ENCODE data around the gene PRKAG2.

Gene PRKAG2

GRCh38 chr7:151900986-151901621 is 24.2 kb upstream of the PRKAG2 start:
- DNase-seq (ENCODE audit: low read depth) = no peak

DNA sequence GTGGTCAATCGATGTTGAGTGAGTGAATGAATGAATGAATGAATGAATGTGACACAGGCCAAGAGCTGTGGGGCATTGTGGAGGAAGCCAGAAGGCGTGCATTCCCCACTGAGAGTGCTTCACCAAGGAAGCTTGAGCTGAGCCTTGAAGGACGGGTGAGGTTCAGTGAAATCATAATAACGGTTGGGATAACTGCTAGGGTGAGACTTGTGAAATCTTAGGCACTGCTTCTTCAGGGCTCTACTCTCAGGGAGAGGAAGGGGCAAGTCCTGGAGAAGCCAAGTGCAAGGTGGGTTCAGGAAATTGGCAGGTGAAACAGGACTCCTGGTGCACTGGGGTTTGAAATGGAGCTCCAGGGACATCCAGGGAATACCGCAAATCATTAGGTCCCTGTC is 23.7 kb upstream of the PRKAG2 start:
- no peak for DNase-seq (ENCODE audit: low read depth)

DNA sequence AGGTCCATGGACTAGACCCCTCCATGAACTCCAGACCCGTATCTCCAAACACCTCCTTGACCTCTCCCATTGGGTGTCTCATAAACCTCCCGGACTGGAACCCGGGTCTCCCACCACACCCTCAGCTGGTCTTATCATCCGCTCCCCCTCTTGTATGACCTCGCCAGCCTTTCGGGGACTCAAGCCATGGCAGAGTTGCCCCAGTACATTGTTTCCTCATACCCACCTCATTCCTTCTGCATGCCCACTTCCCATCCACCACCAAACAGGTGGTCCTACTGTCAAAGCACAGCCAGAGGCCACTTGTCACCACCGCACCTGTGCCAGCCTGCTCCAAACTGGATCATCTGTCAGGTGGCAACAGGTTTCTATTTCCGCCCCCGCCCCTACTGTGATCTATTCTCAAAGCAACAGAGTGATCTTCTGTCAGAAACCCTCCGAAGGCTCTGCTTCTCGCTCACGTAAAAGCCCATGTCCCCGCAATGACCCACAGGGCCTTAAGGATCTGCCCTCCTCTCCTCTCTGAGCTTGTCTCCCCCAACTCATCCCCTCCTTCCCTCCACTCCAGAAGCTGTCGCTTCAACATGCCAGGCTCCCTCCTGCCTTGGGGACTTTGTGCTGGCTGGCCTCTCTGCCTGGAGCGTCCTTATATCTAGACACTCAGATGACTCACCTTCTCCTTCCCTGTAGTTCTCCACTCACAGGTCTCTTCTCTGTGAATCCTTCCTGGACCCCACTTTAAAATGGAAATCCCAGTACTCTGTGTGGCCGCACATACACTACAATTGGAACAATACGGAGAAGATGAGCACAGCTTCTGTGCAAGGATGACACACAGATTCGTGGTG is 22.8 kb upstream of the PRKAG2 start:
- no peak for DNase-seq (ENCODE audit: low read depth)

- no peak for DNase-seq (ENCODE audit: low read depth)
Measured at GRCh38 chr7:151897951-151898686, 21.2 kb upstream of the PRKAG2 start.

- no peak for DNase-seq (ENCODE audit: low read depth)
Measured at GRCh38 chr7:151897161-151897731, 20.3 kb upstream of the PRKAG2 start.

DNA sequence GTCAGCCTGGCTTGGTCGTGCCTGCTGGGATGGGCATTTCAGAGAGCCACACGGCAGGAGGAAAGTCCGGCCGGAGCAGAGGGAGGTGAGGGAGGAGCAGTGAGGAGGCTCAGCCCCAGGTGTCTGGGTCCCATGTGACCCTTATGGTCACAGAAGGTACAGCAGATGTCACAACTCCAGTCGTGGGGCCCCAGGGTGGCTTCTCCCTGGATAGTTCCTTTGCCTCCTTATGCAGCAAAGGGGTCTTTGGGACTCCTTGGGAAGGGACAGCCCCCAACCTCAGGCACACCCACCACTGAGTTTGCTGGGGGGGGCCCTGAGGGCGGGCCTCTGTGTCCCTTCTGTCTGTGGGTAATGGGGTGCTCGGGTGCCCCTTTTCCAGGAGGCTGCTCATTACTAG is 19.6 kb upstream of the PRKAG2 start:
- DNase-seq (ENCODE audit: low read depth) = no peak

DNA sequence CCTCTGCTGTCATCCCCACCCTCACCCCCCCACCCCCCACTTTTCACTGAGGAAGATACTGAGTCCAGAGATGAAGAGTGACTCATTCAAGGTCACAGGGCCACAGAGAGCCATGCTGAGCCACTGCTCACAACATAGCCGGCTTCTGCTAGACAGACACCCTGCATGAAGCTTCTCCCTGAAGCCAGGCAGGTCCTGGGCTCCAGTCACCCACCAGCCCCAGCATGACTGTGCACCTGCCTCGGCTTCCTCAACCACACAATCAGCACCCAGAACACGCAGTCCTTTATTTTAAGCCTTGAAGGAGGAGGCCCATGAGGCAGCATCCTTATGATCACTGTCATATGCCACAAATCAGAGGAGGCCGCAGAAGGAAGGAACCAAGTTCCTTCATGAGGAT is 19.2 kb upstream of the PRKAG2 start:
- no peak for DNase-seq (ENCODE audit: low read depth)

DNA sequence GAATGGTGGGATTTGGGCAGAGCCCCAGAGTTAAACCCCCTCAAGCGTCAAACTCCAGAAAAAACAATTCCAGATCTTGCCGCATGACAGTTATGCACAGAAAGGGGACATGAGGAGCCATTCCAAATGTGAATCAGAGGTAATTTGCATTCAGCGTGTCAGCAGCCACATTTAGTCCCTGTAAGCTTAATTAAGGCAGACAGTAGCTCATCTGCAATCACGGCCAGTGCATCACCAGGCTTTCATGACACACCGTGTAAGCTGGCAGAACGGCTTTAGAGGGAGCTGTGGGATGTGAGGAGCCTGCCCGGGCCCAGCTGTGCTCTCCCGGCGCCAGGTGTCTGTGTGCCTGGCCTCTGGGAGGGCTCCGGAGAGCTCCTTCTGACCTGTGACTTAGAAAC is 18.7 kb upstream of the PRKAG2 start:
- DNase-seq (ENCODE audit: low read depth) = no peak

DNA sequence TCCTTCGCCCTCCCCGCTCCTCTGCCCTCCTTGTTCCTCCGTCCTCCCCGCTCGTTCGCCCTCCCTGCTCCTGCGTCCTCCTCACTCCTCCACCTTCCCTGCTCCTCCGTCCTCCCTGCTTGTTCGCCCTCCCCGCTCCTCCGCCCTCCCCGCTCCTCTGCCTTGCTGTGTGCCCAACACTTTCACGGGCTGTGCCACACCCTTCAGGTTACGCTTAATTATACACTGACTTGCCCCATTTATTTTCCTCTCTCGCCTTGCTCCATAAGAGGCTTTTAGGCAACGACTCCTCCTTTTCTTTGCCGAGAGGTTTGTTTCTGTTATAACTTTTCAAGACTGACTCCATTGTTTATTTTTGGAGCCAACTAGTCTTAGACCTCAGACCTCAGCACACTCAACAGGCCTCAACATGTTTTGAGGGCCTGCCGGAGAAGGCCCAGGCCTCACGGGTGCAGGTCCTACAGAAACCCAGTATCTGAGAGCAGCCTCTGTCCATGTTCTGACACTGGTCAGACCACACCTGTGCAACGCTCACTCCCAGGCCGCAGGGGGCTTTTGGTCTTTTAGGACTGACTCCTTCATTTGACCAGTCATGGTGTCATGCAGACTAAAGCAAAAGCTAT is 18.2 kb upstream of the PRKAG2 start:
- no peak for DNase-seq (ENCODE audit: low read depth)

- no peak for DNase-seq (ENCODE audit: low read depth)
Measured at GRCh38 chr7:151894111-151895007, 17.4 kb upstream of the PRKAG2 start.

DNA sequence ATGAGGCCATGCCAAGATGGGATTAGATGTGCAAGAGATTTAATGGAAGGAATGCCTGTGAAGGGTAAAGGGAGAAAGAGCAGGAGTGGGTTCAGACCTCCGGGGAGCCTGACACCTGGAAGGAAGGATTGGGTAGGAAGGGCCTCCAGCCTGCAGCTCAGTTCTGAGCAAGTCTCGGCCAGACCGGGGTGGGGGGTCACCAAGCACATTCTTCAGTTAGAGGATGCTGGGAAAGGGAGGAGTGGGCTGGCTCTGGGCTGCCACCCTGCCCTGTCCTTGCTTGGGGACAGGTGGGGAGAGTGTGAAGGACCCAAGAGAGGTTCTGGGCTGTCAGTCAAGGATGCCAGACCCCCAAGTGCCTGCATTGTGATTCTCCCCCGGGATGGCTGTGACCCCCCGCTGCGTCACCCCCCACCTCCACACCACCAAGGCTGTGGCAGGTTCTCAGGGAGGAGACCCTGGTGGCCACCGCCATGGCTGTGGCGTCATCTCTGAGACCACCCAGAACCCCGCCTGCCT is 16.5 kb upstream of the PRKAG2 start:
- no peak for DNase-seq (ENCODE audit: low read depth)

DNA sequence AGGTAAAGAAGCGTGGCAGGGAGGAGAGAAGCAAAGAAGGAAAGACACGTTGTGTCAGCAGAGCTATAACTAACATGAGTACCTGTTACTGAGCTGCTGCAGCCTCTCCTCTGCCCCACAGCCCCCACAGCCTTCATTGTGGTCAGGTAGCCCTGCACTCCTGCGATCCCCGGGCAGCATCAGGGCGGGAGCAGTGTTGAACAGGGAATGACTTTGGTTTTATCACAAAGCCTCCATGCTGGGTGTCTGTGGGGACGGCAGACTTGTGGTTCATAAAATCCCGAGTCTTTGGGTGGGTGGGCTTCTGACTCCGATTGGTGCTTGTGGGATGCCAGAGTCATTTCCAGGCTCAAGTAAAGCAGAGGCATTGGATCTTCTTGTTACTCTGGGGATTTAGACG is 14.8 kb upstream of the PRKAG2 start:
- DNase-seq (ENCODE audit: low read depth) = no peak

GRCh38 chr7:151891182-151891581 is 14.3 kb upstream of the PRKAG2 start:
- DNase-seq (ENCODE audit: low read depth) = no peak

DNA sequence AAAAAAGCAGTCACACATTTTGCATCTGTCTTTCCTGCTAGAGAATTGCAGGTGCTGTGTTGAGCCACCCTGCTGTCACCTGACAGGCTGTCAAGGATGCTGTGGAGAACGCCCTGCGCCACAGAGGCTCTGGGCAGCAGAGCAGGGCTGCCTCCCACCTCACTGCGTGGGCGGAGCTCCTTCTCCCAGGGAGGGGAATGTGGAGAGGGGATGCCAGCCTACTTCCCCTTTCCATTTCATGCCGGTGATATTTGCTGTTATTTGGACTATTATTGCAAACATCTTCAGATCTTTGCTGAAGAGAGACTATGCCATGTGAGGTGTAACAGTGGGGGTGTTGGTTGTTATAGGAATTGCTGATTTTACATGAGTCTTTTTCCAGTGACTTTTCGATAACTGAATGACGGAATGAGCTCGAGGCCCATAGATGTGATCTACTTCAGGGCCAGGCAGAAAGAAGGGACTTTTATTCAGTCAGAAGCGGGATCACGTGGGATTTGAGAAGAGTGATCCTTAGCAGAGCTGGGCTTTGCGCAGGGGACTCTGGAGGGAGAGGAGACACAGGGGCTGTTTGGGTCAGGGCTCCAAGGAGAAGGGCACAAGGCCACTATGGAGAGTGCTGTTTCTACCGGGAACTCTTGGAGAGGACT is 13.6 kb upstream of the PRKAG2 start:
- DNase-seq (ENCODE audit: low read depth) = no peak

DNA sequence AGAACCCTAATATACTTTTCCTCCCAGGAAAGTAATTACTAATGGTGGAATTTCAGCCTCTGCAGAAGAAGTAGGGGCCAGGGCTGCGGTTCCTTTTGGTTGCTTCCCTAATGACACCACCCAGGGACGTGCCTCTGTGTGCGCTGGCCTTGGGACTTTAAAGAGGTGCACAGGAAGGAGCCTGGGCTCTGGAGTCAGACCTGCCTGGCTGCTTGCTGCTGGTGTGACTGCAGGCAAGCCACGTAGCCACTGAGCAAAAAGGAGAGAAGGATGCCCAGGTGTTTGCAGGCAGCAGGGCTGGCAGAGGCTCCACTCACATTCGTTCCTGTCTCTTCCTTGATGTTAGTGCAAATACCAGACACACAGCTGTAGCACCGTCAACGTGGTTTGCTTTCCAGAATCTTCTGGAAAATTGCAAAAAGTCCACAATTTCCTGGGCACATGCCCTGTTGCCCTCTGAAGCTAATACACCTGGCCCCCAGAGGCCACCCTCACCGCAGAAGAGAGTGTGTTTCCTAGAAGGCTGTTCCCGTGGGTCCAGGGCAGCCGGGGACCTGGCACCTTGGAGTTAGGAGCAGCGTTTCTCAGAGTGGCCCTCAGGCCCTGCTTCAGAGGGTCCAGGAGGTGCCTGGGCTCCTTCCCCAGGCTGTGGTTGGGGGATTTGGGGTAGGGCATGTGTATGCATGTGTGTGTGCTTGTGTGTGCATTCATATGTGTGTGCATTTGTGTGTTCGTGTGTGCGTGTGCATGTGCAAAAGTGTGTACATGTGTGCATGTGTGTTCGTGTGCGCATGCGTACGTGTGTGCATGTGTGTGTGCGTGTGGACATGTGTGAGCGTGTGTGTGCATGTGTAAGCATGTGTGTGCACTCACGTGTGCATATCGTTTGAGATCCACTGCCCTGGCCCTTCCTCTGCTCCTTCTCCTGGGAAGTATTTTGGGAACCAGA is 12.8 kb upstream of the PRKAG2 start:
- no peak for DNase-seq (ENCODE audit: low read depth)

GRCh38 chr7:151888079-151889067 is 11.5 kb upstream of the PRKAG2 start:
- DNase-seq (ENCODE audit: low read depth) = no peak

DNA sequence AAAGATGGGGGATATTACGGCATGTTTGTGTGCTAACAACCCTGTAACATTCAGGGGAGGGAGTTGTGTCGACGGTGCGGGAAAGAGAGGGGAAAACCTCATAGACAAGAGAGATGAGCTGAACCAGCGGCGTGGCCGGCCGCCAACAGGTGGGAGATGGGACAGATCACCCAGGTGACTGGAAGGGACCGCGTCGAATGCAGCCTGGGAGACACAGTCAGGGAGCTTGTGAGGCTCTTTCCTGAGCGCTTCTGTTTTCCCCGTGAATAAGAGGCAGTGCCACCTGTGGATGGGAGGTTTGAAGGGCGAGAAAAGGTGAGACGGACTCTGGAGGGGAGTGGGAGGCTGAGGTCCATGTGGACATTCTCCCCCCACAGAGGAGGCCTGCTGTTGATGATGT is 9.9 kb upstream of the PRKAG2 start:
- no peak for DNase-seq (ENCODE audit: low read depth)

GRCh38 chr7:151885202-151885580 is 8.3 kb upstream of the PRKAG2 start:
- no peak for DNase-seq (ENCODE audit: low read depth)
